SK-N-MC (cell line): ENCODE data around the gene WNK4.

Experiments
- DNase-seq: peaks from one replicate; pipeline ENCODE4 v3.0.0-alpha.2; 2011; ENCODE audit warnings: low read depth, low spot score
- H3K27ac ChIP-seq: fragments of 200-600 bp; sonication (generic); 2 replicates; pipeline ENCODE4 v1.5.1; 2016; ENCODE audit warnings: mixed run types
- H3K36me3 ChIP-seq: fragments of 200-600 bp; sonication (generic); 2 replicates; pipeline ENCODE4 v1.6.1; 2017; ENCODE audit warnings: antibody characterized with exemption, low read length, mixed read lengths; ENCODE audit not compliant: insufficient read depth
- H3K4me3 ChIP-seq: fragments of 200-600 bp; sonication (generic); 2 replicates; pipeline ENCODE4 v1.5.1; 2016
- H3K9ac ChIP-seq: fragments of 200-600 bp; sonication (generic); 2 replicates; pipeline ENCODE4 v1.8.0; 2017; ENCODE audit warnings: mixed run types, mixed read lengths; ENCODE audit not compliant: insufficient read length
- H3K9me3 ChIP-seq: fragments of 200-600 bp; sonication (generic); 2 replicates; pipeline ENCODE4 v1.6.1; 2017; ENCODE audit warnings: low read depth, mild to moderate bottlenecking, antibody characterized with exemption, low read length, moderate library complexity, mixed read lengths
- EZH2 ChIP-seq: fragments of 200-600 bp; sonication (generic); IDR thresholded peaks from one replicate; pipeline ENCODE4 v1.6.1; 2017; ENCODE audit warnings: antibody characterized with exemption
- FOXP2 ChIP-seq: optimal IDR thresholded peaks from 2 replicates; pipeline ENCODE3; 2011; ENCODE audit warnings: mild to moderate bottlenecking, moderate library complexity; ENCODE audit not compliant: insufficient read depth; ENCODE audit errors: extremely low read length, control extremely low read depth
- POLR2AphosphoS5 ChIP-seq: IDR thresholded peaks from 2 replicates; pipeline ENCODE4 v1.6.1; 2012; ENCODE audit warnings: mild to moderate bottlenecking, low read depth, low read length, borderline replicate concordance

WNK4 gene

GRCh38 chr17:42780851-42781638 lies 635 bp downstream of the WNK4 start:
- no peak for DNase-seq
- Histone ChIP-seq H3K4me3 (peak overlapping the region; percentile 82), H3K9me3 (no peaks in the 10 kb centered on the region), H3K9ac (peak overlapping the region; percentile 69), H3K36me3 (peaks cover 12% of the 10 kb centered on the region), H3K27ac (no peak overlapping the region)
- no peak for TF ChIP-seq EZH2
- no peak for TF ChIP-seq POLR2AphosphoS5
- TF ChIP-seq FOXP2, result no peak

GRCh38 chr17:42781639-42782165 lies 1.3 kb downstream of the WNK4 start:
- TF ChIP-seq FOXP2, result no peak
- no peak for TF ChIP-seq EZH2
- no peak for TF ChIP-seq POLR2AphosphoS5
- H3K36me3 ChIP-seq, result peaks cover 8% of the 10 kb centered on the region; the same call in 1 of the 2 replicates
- no peak for DNase-seq
- H3K27ac ChIP-seq, result no peak overlapping the region
- no peaks in the 10 kb centered on the region for H3K9me3 ChIP-seq
- H3K4me3 ChIP-seq, result no peak overlapping the region
- no peak overlapping the region for H3K9ac ChIP-seq

GRCh38 chr17:42782166-42783061 lies 2.0 kb downstream of the WNK4 start:
- Histone ChIP-seq H3K27ac (no peak overlapping the region), H3K36me3 (peaks cover 6% of the 10 kb centered on the region; the same call in 1 of the 2 replicates), H3K9me3 (no peaks in the 10 kb centered on the region), H3K9ac (no peak overlapping the region), H3K4me3 (no peak overlapping the region)
- DNase-seq, result no peak
- TF ChIP-seq EZH2, result no peak
- TF ChIP-seq FOXP2, result no peak
- no peak for TF ChIP-seq POLR2AphosphoS5

GRCh38 chr17:42783062-42783790 lies 2.8 kb downstream of the WNK4 start:
- TF ChIP-seq EZH2, result no peak
- no peak for TF ChIP-seq POLR2AphosphoS5
- no peak for TF ChIP-seq FOXP2
- H3K9ac ChIP-seq, result no peak overlapping the region
- H3K9me3 ChIP-seq, result no peaks in the 10 kb centered on the region
- no peak overlapping the region for H3K4me3 ChIP-seq
- no peak overlapping the region for H3K27ac ChIP-seq
- DNase-seq, result no peak
- peaks cover 6% of the 10 kb centered on the region; the same call in 1 of the 2 replicates for H3K36me3 ChIP-seq

DNA sequence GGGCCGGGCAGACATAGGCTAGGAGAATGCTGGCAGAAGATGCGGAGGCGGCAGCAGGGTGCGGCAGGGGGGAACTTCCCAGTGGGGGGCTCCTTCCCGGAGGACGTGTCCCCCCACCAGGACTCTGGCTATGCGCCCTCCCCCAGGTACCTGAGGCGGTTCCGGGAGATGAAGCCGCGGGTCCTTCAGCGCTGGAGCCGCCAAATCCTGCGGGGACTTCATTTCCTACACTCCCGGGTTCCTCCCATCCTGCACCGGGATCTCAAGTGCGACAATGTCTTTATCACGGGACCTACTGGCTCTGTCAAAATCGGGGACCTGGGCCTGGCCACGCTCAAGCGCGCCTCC lies 3.4 kb downstream of the WNK4 start:
- H3K36me3 ChIP-seq, result peaks cover 5% of the 10 kb centered on the region; the same call in 1 of the 2 replicates
- no peak for DNase-seq
- no peaks in the 10 kb centered on the region for H3K9me3 ChIP-seq
- TF ChIP-seq EZH2 (no peak), POLR2AphosphoS5 (no peak), FOXP2 (no peak)
- H3K27ac ChIP-seq, result no peak overlapping the region
- no peak overlapping the region for H3K9ac ChIP-seq
- H3K4me3 ChIP-seq, result no peak overlapping the region

DNA sequence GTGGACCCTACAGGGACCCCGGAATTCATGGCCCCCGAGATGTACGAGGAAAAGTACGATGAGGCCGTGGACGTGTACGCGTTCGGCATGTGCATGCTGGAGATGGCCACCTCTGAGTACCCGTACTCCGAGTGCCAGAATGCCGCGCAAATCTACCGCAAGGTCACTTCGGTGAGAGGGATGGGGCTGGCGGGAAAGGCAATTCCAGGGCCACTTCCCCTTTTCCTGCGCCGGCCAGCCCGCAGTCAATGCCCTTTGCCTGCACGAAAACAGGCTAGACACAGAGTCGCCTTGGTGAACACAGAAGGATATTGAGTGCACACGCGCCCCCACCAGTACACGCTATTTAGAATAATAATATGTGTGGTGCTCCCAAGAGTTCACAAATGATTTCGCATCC lies 4.0 kb downstream of the WNK4 start:
- Histone ChIP-seq H3K9ac (no peak overlapping the region), H3K27ac (no peak overlapping the region), H3K9me3 (no peaks in the 10 kb centered on the region), H3K36me3 (no peaks in the 10 kb centered on the region; the same call in 1 of the 2 replicates), H3K4me3 (no peak overlapping the region)
- TF ChIP-seq EZH2, result no peak
- no peak for DNase-seq

DNA sequence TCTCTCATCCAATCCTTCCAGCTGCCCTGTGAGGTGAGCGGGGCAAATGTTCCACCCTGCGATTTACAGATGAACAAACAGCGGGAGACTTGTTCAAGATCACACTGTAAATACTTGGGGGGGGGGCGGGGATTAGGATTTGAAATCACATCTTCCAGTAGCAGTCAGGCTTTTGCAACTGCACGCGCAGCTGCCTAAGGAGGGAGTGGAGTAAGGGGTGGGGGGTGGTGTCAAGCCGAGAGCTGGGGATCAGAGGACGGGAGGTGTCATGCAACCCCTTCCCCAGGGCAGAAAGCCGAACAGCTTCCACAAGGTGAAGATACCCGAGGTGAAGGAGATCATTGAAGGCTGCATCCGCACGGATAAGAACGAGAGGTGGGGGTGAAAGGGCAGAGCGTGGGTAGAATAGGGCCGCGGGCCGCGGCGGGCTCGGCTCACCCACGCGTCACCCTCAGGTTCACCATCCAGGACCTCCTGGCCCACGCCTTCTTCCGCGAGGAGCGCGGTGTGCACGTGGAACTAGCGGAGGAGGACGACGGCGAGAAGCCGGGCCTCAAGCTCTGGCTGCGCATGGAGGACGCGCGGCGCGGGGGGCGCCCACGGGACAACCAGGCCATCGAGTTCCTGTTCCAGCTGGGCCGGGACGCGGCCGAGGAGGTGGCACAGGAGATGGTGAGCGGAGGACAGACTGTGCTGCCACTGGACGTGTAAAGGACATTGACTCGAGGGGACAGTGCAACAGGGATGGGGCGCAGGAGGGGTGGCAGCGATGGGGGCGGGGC lies 4.6 kb downstream of the WNK4 start:
- no peak overlapping the region for H3K9ac ChIP-seq
- H3K36me3 ChIP-seq, result no peaks in the 10 kb centered on the region
- DNase-seq, result no peak
- no peaks in the 10 kb centered on the region for H3K9me3 ChIP-seq
- no peak overlapping the region for H3K27ac ChIP-seq
- H3K4me3 ChIP-seq, result no peak overlapping the region
- TF ChIP-seq FOXP2, result no peak
- TF ChIP-seq EZH2, result no peak
- no peak for TF ChIP-seq POLR2AphosphoS5
